Adrenal gland (tissue), 12 donors: ENCODE data around the gene CEP72. TPM values are rescaled to one million over a fixed set of nuclear protein-coding genes. Genes with fewer than 3 reads are reported as not detected.

ENCODE experiments used
- DNase-seq, 7 donors: peaks; one replicate each; pipeline ENCODE4 v3.0.0-alpha.2; 2019 to 2020
- H3K27ac ChIP-seq, 5 donors: fragments of 200-600 bp; sonication (generic) in 4 of 5; 1 replicate in 3 of 5; 2 replicates in 2 of 5; pipeline versions ENCODE4 v1.5.1 to v1.8.0; 2016 to 2020; ENCODE audit warnings: mild to moderate bottlenecking in 1 of 5
- H3K27me3 ChIP-seq: fragments of 200-600 bp; 2 replicates; pipeline ENCODE4 v1.8.0; 2021
- H3K36me3 ChIP-seq, 2 donors: fragments of 200-600 bp; replicated peaks in 1 of 2; 1 replicate in 1 of 2; 2 replicates in 1 of 2; pipeline versions ENCODE4 v1.5.1 to v1.8.0; 2018 to 2022
- H3K4me1 ChIP-seq, 2 donors: fragments of 200-600 bp; replicated peaks in 1 of 2; 1 replicate in 1 of 2; 2 replicates in 1 of 2; pipeline versions ENCODE4 v1.5.1 to v1.8.0; 2018 to 2021
- H3K4me3 ChIP-seq, 4 donors: fragments of 200-600 bp; sonication (generic) in 3 of 4; one replicate each; pipeline ENCODE4 v1.5.1; 2016 to 2018
- H3K9me3 ChIP-seq, 3 donors: fragments of 200-600 bp; sonication (generic) in 1 of 3; replicated peaks in 1 of 3; 1 replicate in 2 of 3; 2 replicates in 1 of 3; pipeline versions ENCODE4 v1.5.1 to v1.8.0; 2016 to 2021
- CTCF ChIP-seq, 6 experiments: fragments of 450-650 bp in 4 of 6; fragments of 200-600 bp in 2 of 6; sonication (generic) in 1 of 6; IDR thresholded peaks; 1 replicate in 5 of 6; 2 replicates in 1 of 6; pipeline versions ENCODE4 v1.5.1 to v1.8.0; 2016 to 2021; ENCODE audit warnings: antibody characterized with exemption in 6 of 6, mild to moderate bottlenecking in 2 of 6, moderate library complexity in 1 of 6
- POLR2A ChIP-seq, 2 donors: fragments of 450-650 bp; IDR thresholded peaks; one replicate each; pipeline ENCODE4 v1.6.1; 2017; ENCODE audit warnings: antibody characterized with exemption in 2 of 2, mild to moderate bottlenecking in 2 of 2, moderate library complexity in 1 of 2
- WGBS, 4 donors: extraction: QIAGEN DNeasy Blood & Tissue Kit in 2 of 4; methylation state at CpG; one replicate each; pipeline versions ENCODE4 v1.1.5 to v1.1.7; 2013 to 2017; 5-methylcytosine and 5-hydroxymethylcytosine counted together
- intact Hi-C, 2 donors: fragments of 100-400 bp; cut with DNase I; formaldehyde crosslinking; loops; one replicate each; pipeline versions ENCODE4 v1.14.1 to v1.15.0; 2022 to 2023
- polyA plus RNA-seq, 3 donors: library from polyadenylated mRNA; stranded (reverse); fragments of 200-250 nt in 2 of 3; fragments of 350-450 nt in 1 of 3; fragmentation: Illumina TruSeq in 1 of 3; extraction: RNeasy Lipid Tissue Mini Kit (QIAGEN cat#74804) in 1 of 3; gene quantifications; one replicate each; pipeline ENCODE4 v1.2.3, GENCODE V29; 2013 to 2014
- total RNA-seq, 9 donors: library from RNA; depleted of rRNA in 4 of 9; stranded (reverse); fragments of >200 nt in 4 of 9; fragments of 120-200 nt in 1 of 9; fragmentation: NEBNext Ultra II Directional in 1 of 9; extraction: Animal tissue kit (Norgen Biotek cat#: 25700) in 1 of 9; gene quantifications; one replicate each; pipeline versions ENCODE4 v1.1.0 to v1.2.4, GENCODE V29; 2013 to 2023
- donor health status: healthy with polysubstance abuse.
- donor health status: Bipolar disorder and iron deficiency.
- donor health status: DM: yes; HTN: yes; CAD: no.
- donor health status: DM: no; HTN: no; CAD: no.
- donor health status: DM: no; HTN: no; CAD: no.
- donor health status: DM: yes; HTN: yes; CAD: no.

The CEP72 gene
- total and polyA plus RNA-seq, 12 donors: 0.36 to 7.8 (median 2.5) TPM

GRCh38 chr5:670396-671270 lies 58.5 kb downstream of the CEP72 start:
- Histone ChIP-seq H3K4me1 (peaks cover 0 to 26% of the 10 kb centered on the region in 2 donors), H3K36me3 (no peaks in the 10 kb centered on the region), H3K9me3 (no peaks in the 10 kb centered on the region), H3K4me3 (no peak overlapping the region), H3K27me3 (no peaks in the 10 kb centered on the region), H3K27ac (no peak overlapping the region)
- peak in 1 of 7 donors; percentile 15 for DNase-seq
- no peak for TF ChIP-seq CTCF (IDR thresholded peaks at IDR 0.05)
- TF ChIP-seq POLR2A (IDR thresholded peaks at IDR 0.05): no peak
- WGBS, 4 donors: 63 to 76% (median 67%) methylated on average over 10 to 33 of the region's 33 CpGs
- intact Hi-C loops: loop anchor here (2.0 to 10.0 kb wide), 3 partner anchors 124 to 237 kb away; no protein-coding TSS in a partner anchor

GRCh38 chr5:671459-672328 lies 59.6 kb downstream of the CEP72 start:
- Histone ChIP-seq H3K36me3 (no peaks in the 10 kb centered on the region), H3K4me1 (peaks cover 0 to 26% of the 10 kb centered on the region in 2 donors), H3K27me3 (no peaks in the 10 kb centered on the region), H3K4me3 (no peak overlapping the region), H3K9me3 (no peaks in the 10 kb centered on the region), H3K27ac (no peak overlapping the region)
- peak; percentile 57 to 84 (median 72) for DNase-seq
- TF ChIP-seq POLR2A (IDR thresholded peaks at IDR 0.05): peak in 1 of 2 donors; percentile 6
- TF ChIP-seq CTCF (IDR thresholded peaks at IDR 0.05): peak; percentile 71 to 92 (median 88)
- intact Hi-C loops: loop anchor here (2.0 to 10.0 kb wide), 3 partner anchors 123 to 236 kb away; no protein-coding TSS in a partner anchor
- 21 to 25% (median 24%) methylated on average over 2 to 27 of the region's 27 CpGs for WGBS, 4 donors

- peak; percentile 39 to 95 (median 60) for DNase-seq
- Histone ChIP-seq H3K9me3 (no peaks in the 10 kb centered on the region), H3K27ac (no peak overlapping the region), H3K27me3 (no peaks in the 10 kb centered on the region), H3K4me1 (peaks cover 0 to 26% of the 10 kb centered on the region in 2 donors), H3K36me3 (no peaks in the 10 kb centered on the region), H3K4me3 (no peak overlapping the region)
- intact Hi-C loops: loop anchor here (5.0 to 10.0 kb wide), 2 partner anchors 122 to 235 kb away; no protein-coding TSS in a partner anchor
- TF ChIP-seq CTCF (IDR thresholded peaks at IDR 0.05) (no peak), POLR2A (IDR thresholded peaks at IDR 0.05) (no peak)
- WGBS, 4 donors: 8 to 20% (median 12%) methylated on average over 16 to 27 of the region's 27 CpGs
Measured at GRCh38 chr5:672329-673160, 60.4 kb downstream of the CEP72 start.
